Measurements from ENCODE around the gene GUCD1. TPM values are rescaled to one million over a fixed set of nuclear protein-coding genes. Genes with fewer than 3 reads are reported as not detected.

GUCD1 gene
- total and polyA plus RNA-seq, 9 of the 15 experiments (the other 6 are each of a cell fraction or from before 2014, with no cell fraction given), result 31.5 to 67.8 (median 50.3) TPM

DNA sequence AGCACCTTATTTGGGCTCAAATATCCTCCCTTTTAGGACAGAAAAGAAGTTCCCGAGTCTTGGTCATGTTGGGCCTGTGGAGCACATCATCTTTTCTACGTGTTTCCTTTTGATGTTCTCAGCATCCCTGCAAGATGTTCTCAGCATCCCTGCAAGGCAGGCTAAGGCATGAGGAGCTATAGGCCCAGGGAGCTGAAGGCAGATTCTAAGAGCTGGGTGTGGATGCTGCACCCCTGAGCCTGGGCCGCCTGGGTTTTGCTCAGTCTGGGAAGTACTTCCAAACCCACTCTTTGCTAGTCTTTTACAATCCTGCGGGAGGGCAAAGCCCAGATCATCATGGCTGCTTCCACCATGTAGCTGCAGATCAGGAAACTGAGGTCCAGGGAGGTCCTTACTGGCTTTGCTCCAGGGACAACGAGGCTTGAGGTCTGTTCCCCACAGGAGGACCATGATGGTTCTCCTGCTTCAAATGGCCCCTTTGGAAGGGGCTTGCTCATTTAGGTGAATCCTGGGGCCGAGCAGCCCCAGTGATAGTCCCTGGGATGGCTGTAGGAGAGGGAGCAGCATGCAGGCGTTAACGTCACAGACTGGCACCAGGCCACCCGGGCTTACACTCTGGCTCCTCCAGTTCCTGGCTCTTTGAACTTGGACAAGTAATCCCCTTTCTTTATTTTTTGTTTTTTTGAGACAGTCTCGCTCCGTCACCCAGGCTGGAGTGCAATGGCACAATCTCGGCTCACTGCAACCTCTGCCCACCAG, 27.3 kb upstream of the GUCD1 start:
- whole genome bisulfite sequencing (ENCODE audit: insufficient coverage, low coverage, missing lambda C conversion rate), result 60% methylated on average over 11 of the region's 12 CpGs
- H3K79me2 ChIP-seq (ENCODE audit: control insufficient read depth, insufficient read depth, low read length), result no peaks in the 10 kb centered on the region
- no peak overlapping the region for H2AFZ ChIP-seq (ENCODE audit: low read depth, low read length)
- FAIRE-seq, result no peak
- ChIA-PET CTCF (ENCODE audit: low intra/inter-chr PET ratio) (no interaction called here), POLR2A (interaction anchor here (0.5 to 1.0 kb wide), 2 partner anchors 11 to 34 kb away, joined by 3 to 4 read pairs; partner anchors contain the start of gene LRRC75B)
- no peak overlapping the region for H3K27ac ChIP-seq (ENCODE audit: extremely low read depth, low read depth, low read length)
- BruUV-seq (replicated peaks), result no TSS peak
- no peaks in the 10 kb centered on the region for H3K9me1 ChIP-seq (ENCODE audit: control insufficient read depth, insufficient read depth, low read length)
- no peaks in the 10 kb centered on the region for H3K36me3 ChIP-seq (ENCODE audit: control insufficient read depth, insufficient read depth, low read length)
- H4K20me1 ChIP-seq (replicated peaks; ENCODE audit: control insufficient read depth, insufficient read depth, low read length), result no peaks in the 10 kb centered on the region
- no peaks in the 10 kb centered on the region for H3K27me3 ChIP-seq (ENCODE audit: control insufficient read depth in 2 of 2, insufficient read depth in 2 of 2, low read length in 2 of 2)
- in situ Hi-C loops (cut with MboI), result no loop called here
- no peak overlapping the region for H3K9ac ChIP-seq (ENCODE audit: insufficient read depth in 1 of 2, low read depth in 2 of 2, low read length in 2 of 2)
- H3K4me3 ChIP-seq, result no peak overlapping the region
- ATAC-seq, result no peak
- no peak for DNase-seq (ENCODE audit: extremely low read depth in 1 of 4, low spot score in 3 of 4)
- intact Hi-C loops (cut with micrococcal nuclease), result no loop called here
- peaks cover 0 to 17% of the 10 kb centered on the region in 2 experiments; a peak in 2 of 5 replicates for H3K4me1 ChIP-seq (replicated peaks in 1 of 2; ENCODE audit: control insufficient read depth in 2 of 2, insufficient read depth in 2 of 2, low read length in 2 of 2)
- H3K9me3 ChIP-seq (replicated peaks; ENCODE audit: control insufficient read depth, insufficient read depth, low read depth, low read length), result no peaks in the 10 kb centered on the region
- no peak overlapping the region for H3K4me2 ChIP-seq (ENCODE audit: insufficient read depth, low read length)
- peak; percentile 51; the same call in 1 of the 2 replicates for TF ChIP-seq CTBP1 (IDR thresholded peaks at IDR 0.05; ENCODE audit: borderline replicate concordance)
- no peak for TF ChIP-seq KHSRP (IDR thresholded peaks at IDR 0.05)

DNA sequence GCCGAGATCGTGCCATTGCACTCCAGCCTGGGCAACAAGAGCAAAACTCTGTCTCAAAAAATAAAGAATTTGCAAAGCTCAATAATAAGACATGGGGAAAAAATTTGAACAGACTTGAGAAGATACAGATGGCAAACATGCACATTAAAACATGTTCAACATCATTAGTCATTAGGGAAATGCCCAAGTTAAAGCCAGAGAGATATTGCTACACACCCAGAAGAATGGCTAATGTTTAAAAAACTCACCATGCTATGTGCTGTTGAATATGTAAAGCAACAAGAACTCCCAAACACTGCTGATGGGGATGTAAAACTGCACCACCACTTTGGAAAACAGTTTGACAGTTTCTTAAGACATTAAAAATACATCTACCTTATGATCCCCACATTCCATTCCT, 25.3 kb upstream of the GUCD1 start:
- WGBS (ENCODE audit: insufficient coverage, low coverage, missing lambda C conversion rate), result no CpG with 5 or more reads among the region's 2 CpGs
- H2AFZ ChIP-seq (ENCODE audit: low read depth, low read length), result no peak overlapping the region
- H3K9me3 ChIP-seq (replicated peaks; ENCODE audit: control insufficient read depth, insufficient read depth, low read depth, low read length), result no peaks in the 10 kb centered on the region
- no TSS peak for BruUV-seq (replicated peaks)
- ChIA-PET CTCF (ENCODE audit: low intra/inter-chr PET ratio) (no interaction called here), POLR2A (interaction anchor here (1.0 kb wide), 1 partner anchor 11 kb away, joined by 3 read pairs; no protein-coding TSS in a partner anchor)
- TF ChIP-seq, protein P1, sequence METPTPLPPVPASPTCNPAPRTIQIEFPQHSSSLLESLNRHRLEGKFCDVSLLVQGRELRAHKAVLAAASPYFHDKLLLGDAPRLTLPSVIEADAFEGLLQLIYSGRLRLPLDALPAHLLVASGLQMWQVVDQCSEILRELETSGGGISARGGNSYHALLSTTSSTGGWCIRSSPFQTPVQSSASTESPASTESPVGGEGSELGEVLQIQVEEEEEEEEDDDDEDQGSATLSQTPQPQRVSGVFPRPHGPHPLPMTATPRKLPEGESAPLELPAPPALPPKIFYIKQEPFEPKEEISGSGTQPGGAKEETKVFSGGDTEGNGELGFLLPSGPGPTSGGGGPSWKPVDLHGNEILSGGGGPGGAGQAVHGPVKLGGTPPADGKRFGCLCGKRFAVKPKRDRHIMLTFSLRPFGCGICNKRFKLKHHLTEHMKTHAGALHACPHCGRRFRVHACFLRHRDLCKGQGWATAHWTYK (CRISPR knock-in tag; IDR thresholded peaks at IDR 0.05), result no peak
- no peak for TF ChIP-seq KAT7 (CRISPR knock-in tag; IDR thresholded peaks at IDR 0.05; ENCODE audit: borderline replicate concordance)
- TF ChIP-seq ILF3 (IDR thresholded peaks at IDR 0.05; ENCODE audit: borderline replicate concordance), result no peak
- no peak for TF ChIP-seq RAD21 (CRISPR knock-in tag; conservative IDR thresholded peaks at IDR 0.05 in 1 of 2, IDR thresholded peaks at IDR 0.05 in 1 of 2)
- TF ChIP-seq POU5F1 (IDR thresholded peaks at IDR 0.05; ENCODE audit: borderline replicate concordance, low read depth, low read length, partially characterized antibody), result no peak
- intact Hi-C loops (cut with micrococcal nuclease) (no loop called here), in situ Hi-C loops (cut with MboI) (no loop called here)
- DNase-seq (ENCODE audit: extremely low read depth in 1 of 4, low spot score in 3 of 4) (no peak), FAIRE-seq (no peak), ATAC-seq (no peak)
- no peaks in the 10 kb centered on the region for H3K79me2 ChIP-seq (ENCODE audit: control insufficient read depth, insufficient read depth, low read length)
- no peak overlapping the region for H3K9ac ChIP-seq (ENCODE audit: insufficient read depth in 1 of 2, low read depth in 2 of 2, low read length in 2 of 2)
- no peaks in the 10 kb centered on the region for H3K27me3 ChIP-seq (ENCODE audit: control insufficient read depth in 2 of 2, insufficient read depth in 2 of 2, low read length in 2 of 2)
- no peaks in the 10 kb centered on the region for H3K9me1 ChIP-seq (ENCODE audit: control insufficient read depth, insufficient read depth, low read length)
- no peak overlapping the region for H3K27ac ChIP-seq (ENCODE audit: extremely low read depth, low read depth, low read length)
- H4K20me1 ChIP-seq (replicated peaks; ENCODE audit: control insufficient read depth, insufficient read depth, low read length), result no peaks in the 10 kb centered on the region
- H3K4me3 ChIP-seq, result no peak overlapping the region
- H3K4me2 ChIP-seq (ENCODE audit: insufficient read depth, low read length), result no peak overlapping the region
- H3K4me1 ChIP-seq (replicated peaks in 1 of 2; ENCODE audit: control insufficient read depth in 2 of 2, insufficient read depth in 2 of 2, low read length in 2 of 2), result peaks cover 0 to 10% of the 10 kb centered on the region in 2 experiments; a peak in 2 of 5 replicates
- H3K36me3 ChIP-seq (ENCODE audit: control insufficient read depth, insufficient read depth, low read length), result peaks cover 3% of the 10 kb centered on the region; the same call in 1 of the 3 replicates
